Glutamatergic neuron (in vitro differentiated cells): ENCODE measurements around the gene GPR83. TPM values are rescaled to one million over a fixed set of nuclear protein-coding genes. Genes with fewer than 3 reads are reported as not detected.

ENCODE experiments used
- DNase-seq: peaks from one replicate; pipeline ENCODE4 v3.0.0; 2022
- H3K27ac Mint-ChIP-seq: one replicate; pipeline ENCODE4 v1.8.0; 2020; ENCODE audit warnings: mild to moderate bottlenecking, mixed read lengths, inconsistent platforms; ENCODE audit not compliant: unreplicated experiment
- H3K27me3 Mint-ChIP-seq: one replicate; pipeline ENCODE4 v1.8.0; 2020; ENCODE audit warnings: mild to moderate bottlenecking, moderate library complexity, mixed read lengths, inconsistent platforms; ENCODE audit not compliant: unreplicated experiment
- H3K36me3 Mint-ChIP-seq: one replicate; pipeline ENCODE4 v1.8.0; 2020; ENCODE audit warnings: mild to moderate bottlenecking, mixed read lengths, inconsistent platforms; ENCODE audit not compliant: unreplicated experiment
- H3K4me1 Mint-ChIP-seq: one replicate; pipeline ENCODE4 v1.8.0; 2020; ENCODE audit warnings: mild to moderate bottlenecking, low read depth, mixed read lengths, inconsistent platforms; ENCODE audit not compliant: unreplicated experiment
- H3K4me3 Mint-ChIP-seq: one replicate; pipeline ENCODE4 v1.8.0; 2020; ENCODE audit warnings: mild to moderate bottlenecking, mixed read lengths, inconsistent platforms; ENCODE audit not compliant: unreplicated experiment
- H3K9me3 Mint-ChIP-seq: one replicate; pipeline ENCODE4 v1.8.0; 2020; ENCODE audit warnings: mild to moderate bottlenecking, moderate library complexity, mixed read lengths, inconsistent platforms; ENCODE audit not compliant: unreplicated experiment
- CTCF ChIP-seq: fragments of 200-600 bp; sonication (generic); IDR thresholded peaks from one replicate; pipeline ENCODE4 v1.5.0; 2021; ENCODE audit not compliant: partially characterized antibody, unreplicated experiment
- total RNA-seq: library from RNA; stranded (reverse); fragmentation: NEBNext Ultra II Directional; extraction: Animal tissue kit (Norgen Biotek cat#: 25700); gene quantifications from one replicate; pipeline ENCODE4 v1.2.1, GENCODE V29; 2021; ENCODE audit not compliant: unreplicated experiment

Gene GPR83
- total RNA-seq, 1 donor from 2014 or later = 2.9 TPM

DNA sequence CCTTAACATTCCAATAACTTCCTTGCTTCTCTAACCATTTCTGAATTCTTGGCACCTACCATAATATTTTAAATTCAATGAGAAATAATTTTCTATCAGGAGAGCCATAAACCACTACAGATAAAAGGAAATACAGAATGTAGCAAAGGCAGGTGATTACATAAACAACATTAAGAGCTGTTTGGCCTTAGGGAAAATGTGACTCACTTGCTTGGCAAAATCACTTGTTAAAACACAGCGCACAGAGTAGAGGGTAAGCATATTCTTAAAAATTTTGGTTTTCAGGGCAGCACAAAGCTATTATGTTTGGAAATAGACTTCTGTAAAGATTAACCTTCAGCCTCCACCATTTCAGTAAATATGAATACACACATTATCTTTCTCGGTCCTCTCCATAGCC lies 70.4 kb downstream of the GPR83 start:
- no peaks in the 10 kb centered on the region for H3K4me1 Mint-ChIP-seq
- no peak overlapping the region for H3K4me3 Mint-ChIP-seq
- TF ChIP-seq CTCF = no peak
- DNase-seq = no peak
- no peaks in the 10 kb centered on the region for H3K27me3 Mint-ChIP-seq
- H3K36me3 Mint-ChIP-seq = no peaks in the 10 kb centered on the region
- no peak overlapping the region for H3K27ac Mint-ChIP-seq
- no peaks in the 10 kb centered on the region for H3K9me3 Mint-ChIP-seq

- no peak for TF ChIP-seq CTCF
- H3K27ac Mint-ChIP-seq = no peak overlapping the region
- H3K36me3 Mint-ChIP-seq = no peaks in the 10 kb centered on the region
- H3K9me3 Mint-ChIP-seq = peaks cover under 1% of the 10 kb centered on the region
- no peaks in the 10 kb centered on the region for H3K4me1 Mint-ChIP-seq
- H3K4me3 Mint-ChIP-seq = no peak overlapping the region
- no peaks in the 10 kb centered on the region for H3K27me3 Mint-ChIP-seq
- no peak for DNase-seq
Observed at GRCh38 chr11:94329501-94329900, 71.7 kb downstream of the GPR83 start.

- Mint-ChIP-seq H3K4me1 (no peaks in the 10 kb centered on the region), H3K9me3 (peaks cover 1% of the 10 kb centered on the region), H3K4me3 (no peak overlapping the region), H3K36me3 (no peaks in the 10 kb centered on the region), H3K27ac (no peak overlapping the region), H3K27me3 (no peaks in the 10 kb centered on the region)
- no peak for TF ChIP-seq CTCF
- DNase-seq = no peak
Observed at GRCh38 chr11:94328587-94329080, 72.6 kb downstream of the GPR83 start.

Other genes starting within 250 kb of the GPR83 start
- gene IZUMO1R, start 96.8 kb downstream of the GPR83 start, total RNA-seq = not detected
- gene MRE11, start 92.4 kb upstream of the GPR83 start, total RNA-seq = 14.4 TPM
- gene ANKRD49, start 92.6 kb upstream of the GPR83 start, total RNA-seq = 11.9 TPM
- not detected for gene C11orf97, start 111.0 kb upstream of the GPR83 start, total RNA-seq
- gene FUT4, start 142.5 kb upstream of the GPR83 start, total RNA-seq = 2.2 TPM
- 0.69 TPM for gene PIWIL4, start 165.9 kb upstream of the GPR83 start, total RNA-seq